Memory B cell (primary cell): ENCODE results near the gene CRB2.

Source experiments
- ATAC-seq: fragments of 150-1000 bp; cut with Tn5 transposase; 2 replicates; pipeline ENCODE4 v1.10.0; 2021; ENCODE audit warnings: low read depth, mild to moderate bottlenecking, moderate library complexity
- DNase-seq, 2 donors: peaks; one replicate each; pipeline ENCODE4 v3.0.0; 2022; ENCODE audit warnings: low spot score in 2 of 2
- H3K27ac Mint-ChIP-seq: one replicate; pipeline ENCODE4 v1.8.0; 2022; ENCODE audit warnings: mild to moderate bottlenecking, moderate library complexity, mixed read lengths
- H3K27me3 Mint-ChIP-seq: one replicate; pipeline ENCODE4 v1.8.0; 2022; ENCODE audit warnings: mixed read lengths
- H3K36me3 Mint-ChIP-seq: one replicate; pipeline ENCODE4 v1.8.0; 2022; ENCODE audit warnings: mild to moderate bottlenecking, mixed read lengths
- H3K4me1 Mint-ChIP-seq: one replicate; pipeline ENCODE4 v1.8.0; 2022; ENCODE audit warnings: mixed read lengths
- H3K4me3 Mint-ChIP-seq: one replicate; pipeline ENCODE4 v1.8.0; 2022; ENCODE audit warnings: mild to moderate bottlenecking, moderate library complexity, mixed read lengths
- H3K9me3 Mint-ChIP-seq: one replicate; pipeline ENCODE4 v1.8.0; 2022; ENCODE audit warnings: mixed read lengths

CRB2 gene

GRCh38 chr9:123348317-123348992 lies 7.5 kb upstream of the CRB2 start:
- H3K36me3 Mint-ChIP-seq, result no peaks in the 10 kb centered on the region
- peaks cover 6% of the 10 kb centered on the region for H3K27me3 Mint-ChIP-seq
- H3K9me3 Mint-ChIP-seq, result no peaks in the 10 kb centered on the region
- no peak overlapping the region for H3K27ac Mint-ChIP-seq
- no peak overlapping the region for H3K4me3 Mint-ChIP-seq
- DNase-seq (no peak), ATAC-seq (no peak)
- peaks cover 15% of the 10 kb centered on the region for H3K4me1 Mint-ChIP-seq

- Mint-ChIP-seq H3K4me3 (no peak overlapping the region), H3K27ac (no peak overlapping the region), H3K4me1 (peaks cover 14% of the 10 kb centered on the region), H3K9me3 (no peaks in the 10 kb centered on the region), H3K27me3 (peaks cover 8% of the 10 kb centered on the region), H3K36me3 (no peaks in the 10 kb centered on the region)
- DNase-seq (no peak), ATAC-seq (no peak)
Observed at GRCh38 chr9:123349033-123349432, 7.0 kb upstream of the CRB2 start.

- Mint-ChIP-seq H3K9me3 (no peaks in the 10 kb centered on the region), H3K27me3 (peaks cover 9% of the 10 kb centered on the region), H3K4me1 (peaks cover 16% of the 10 kb centered on the region), H3K4me3 (peak overlapping the region; percentile 37), H3K36me3 (no peaks in the 10 kb centered on the region), H3K27ac (no peak overlapping the region)
- DNase-seq, result peak; percentile 83 to 89
- peak; percentile 83 for ATAC-seq
Observed at GRCh38 chr9:123349691-123350480, 6.1 kb upstream of the CRB2 start.

DNA sequence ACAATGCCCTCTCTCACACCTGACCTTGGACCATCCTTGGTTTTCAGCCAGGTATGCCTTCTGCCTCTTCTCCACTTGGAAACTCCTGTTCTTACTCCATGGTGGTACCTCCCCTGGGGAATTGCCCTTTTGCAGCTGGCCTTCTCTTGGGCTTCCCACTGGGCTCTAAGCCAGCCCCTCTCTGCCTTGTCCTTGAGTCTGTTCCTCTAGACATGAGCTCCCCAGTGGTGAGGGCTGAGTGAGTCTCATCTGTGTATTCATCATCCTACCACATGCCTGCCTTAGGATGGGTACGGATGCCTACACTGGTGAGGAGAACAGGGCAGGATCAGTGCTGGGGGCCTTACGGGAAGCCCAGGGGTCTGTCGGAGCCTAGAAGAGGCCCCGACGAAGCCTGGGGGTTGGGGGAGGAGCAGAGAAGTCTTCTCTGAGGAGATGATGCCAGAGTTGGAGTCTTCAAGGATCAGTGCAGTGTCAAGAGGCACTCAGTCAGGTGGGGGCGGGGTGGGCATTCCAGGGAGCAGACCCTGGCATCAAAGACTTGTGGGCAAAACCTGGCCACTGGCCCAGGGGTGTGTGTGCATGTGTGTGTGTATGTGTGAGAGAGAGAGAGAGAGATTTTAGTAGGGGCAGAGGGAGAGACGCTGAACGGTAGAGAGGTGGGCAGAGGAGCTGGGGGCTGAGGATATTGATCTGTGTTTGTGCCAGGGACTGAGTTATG lies 5.2 kb upstream of the CRB2 start:
- H3K4me1 Mint-ChIP-seq, result peaks cover 14% of the 10 kb centered on the region
- DNase-seq, result no peak
- peaks cover 12% of the 10 kb centered on the region for H3K27me3 Mint-ChIP-seq
- no peak overlapping the region for H3K4me3 Mint-ChIP-seq
- H3K9me3 Mint-ChIP-seq, result no peaks in the 10 kb centered on the region
- no peak for ATAC-seq
- H3K27ac Mint-ChIP-seq, result no peak overlapping the region
- no peaks in the 10 kb centered on the region for H3K36me3 Mint-ChIP-seq

GRCh38 chr9:123353041-123353440 lies 3.0 kb upstream of the CRB2 start:
- H3K9me3 Mint-ChIP-seq, result no peaks in the 10 kb centered on the region
- H3K4me1 Mint-ChIP-seq, result peaks cover 13% of the 10 kb centered on the region

GRCh38 chr9:123353984-123354591 lies 1.9 kb upstream of the CRB2 start:
- H3K4me3 Mint-ChIP-seq, result no peak overlapping the region
- peaks cover 12% of the 10 kb centered on the region for H3K27me3 Mint-ChIP-seq
- no peak overlapping the region for H3K27ac Mint-ChIP-seq
- DNase-seq (peak; percentile 54 to 71), ATAC-seq (peak; percentile 78)
- no peaks in the 10 kb centered on the region for H3K9me3 Mint-ChIP-seq
- peaks cover 13% of the 10 kb centered on the region for H3K4me1 Mint-ChIP-seq
- H3K36me3 Mint-ChIP-seq, result no peaks in the 10 kb centered on the region

More at GRCh38 chr9:123353041-123353440, 3.0 kb upstream of the CRB2 start:
- H3K36me3 Mint-ChIP-seq, result no peaks in the 10 kb centered on the region
- peaks cover 12% of the 10 kb centered on the region for H3K27me3 Mint-ChIP-seq
- DNase-seq (no peak), ATAC-seq (no peak)
- no peak overlapping the region for H3K27ac Mint-ChIP-seq
- no peak overlapping the region for H3K4me3 Mint-ChIP-seq

DNA sequence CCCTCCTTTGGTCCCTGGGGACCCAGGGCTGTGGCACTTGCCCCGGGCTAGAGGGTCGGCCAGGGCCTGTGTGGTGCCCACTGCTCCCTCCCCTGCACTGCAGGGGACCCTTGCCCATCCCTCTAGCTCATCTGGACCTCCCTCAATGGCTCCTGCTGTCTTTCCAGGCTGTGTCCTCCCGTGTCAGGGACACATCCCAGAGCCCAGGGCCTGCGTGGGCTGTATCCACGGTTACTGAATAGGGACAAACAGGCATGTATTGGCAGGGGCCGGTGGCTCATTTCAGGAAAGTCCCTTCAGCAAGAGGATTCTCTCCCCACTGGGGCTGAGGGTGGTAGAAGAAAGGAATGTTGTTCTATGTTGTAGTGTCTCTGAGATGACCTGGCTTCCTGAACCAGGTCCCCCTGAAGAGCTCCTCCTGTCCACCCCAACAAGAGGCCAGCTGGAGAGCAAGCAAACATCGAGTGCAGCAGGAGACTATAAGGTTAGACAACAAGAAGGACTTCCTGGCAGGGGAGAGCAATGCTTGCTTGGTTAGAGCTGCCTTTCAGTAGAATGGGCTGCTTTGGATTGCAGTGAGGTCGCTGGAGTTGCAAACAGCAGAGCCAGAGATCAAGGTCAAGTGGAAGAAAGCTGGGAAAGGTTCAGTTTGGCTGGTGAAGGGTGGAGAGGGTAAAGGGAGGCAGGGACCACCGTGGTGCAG lies 1.0 kb upstream of the CRB2 start:
- no peaks in the 10 kb centered on the region for H3K9me3 Mint-ChIP-seq
- no peaks in the 10 kb centered on the region for H3K36me3 Mint-ChIP-seq

DNA sequence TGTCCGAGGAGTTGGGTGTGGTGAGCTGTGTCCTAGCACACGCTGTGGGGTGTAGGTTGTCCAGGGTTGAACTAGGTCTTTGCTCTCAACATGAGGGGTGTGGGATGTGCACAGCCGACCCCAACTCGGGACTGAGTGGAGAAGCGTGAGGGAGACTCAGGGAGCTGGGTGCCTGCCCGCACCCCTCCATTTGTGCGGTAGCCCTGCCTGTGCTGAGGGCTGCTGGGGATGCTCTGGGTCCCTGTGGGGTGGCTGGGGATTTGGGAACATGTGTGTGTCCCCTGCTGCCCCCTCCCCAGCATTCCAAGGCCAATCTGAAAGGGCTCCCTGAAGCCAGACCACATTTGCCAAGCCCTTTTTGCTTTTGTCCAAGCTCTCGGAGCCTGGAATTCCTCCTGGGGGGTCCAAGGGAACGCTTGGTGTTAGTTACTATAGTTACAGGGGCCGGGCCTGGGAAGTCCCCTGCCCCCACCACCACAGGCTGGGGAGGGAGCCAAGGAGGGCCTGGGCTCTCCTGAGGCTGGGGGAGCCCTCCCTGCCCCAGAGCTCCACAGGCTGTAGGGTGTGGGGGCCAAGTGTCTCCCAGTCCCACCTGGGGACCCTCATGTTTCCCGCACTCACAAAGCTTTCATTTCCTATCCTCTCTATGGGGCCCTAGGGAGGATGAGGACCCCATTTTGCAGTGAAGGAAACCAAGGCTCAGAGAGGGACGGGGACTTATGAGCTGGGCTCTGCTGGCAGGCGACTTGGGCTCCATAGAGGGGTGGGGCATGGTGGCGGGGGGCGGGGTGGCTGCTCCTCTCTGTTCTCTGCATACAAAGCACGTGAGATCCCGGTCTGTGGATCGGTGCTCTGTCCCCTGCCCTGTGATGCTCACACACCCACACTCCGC lies 1.1 kb downstream of the CRB2 start:
- H3K27ac Mint-ChIP-seq, result no peak overlapping the region
- no peaks in the 10 kb centered on the region for H3K36me3 Mint-ChIP-seq
- ATAC-seq (no peak), DNase-seq (no peak)
- H3K27me3 Mint-ChIP-seq, result peaks cover 19% of the 10 kb centered on the region
- H3K4me1 Mint-ChIP-seq, result peaks cover 7% of the 10 kb centered on the region
- H3K4me3 Mint-ChIP-seq, result no peak overlapping the region
- H3K9me3 Mint-ChIP-seq, result no peaks in the 10 kb centered on the region

More for the DNA sequence above, 1.0 kb upstream of the CRB2 start:
- Mint-ChIP-seq H3K27ac (no peak overlapping the region), H3K27me3 (peaks cover 15% of the 10 kb centered on the region), H3K4me1 (peaks cover 14% of the 10 kb centered on the region), H3K4me3 (no peak overlapping the region)
- DNase-seq (no peak), ATAC-seq (no peak)

DNA sequence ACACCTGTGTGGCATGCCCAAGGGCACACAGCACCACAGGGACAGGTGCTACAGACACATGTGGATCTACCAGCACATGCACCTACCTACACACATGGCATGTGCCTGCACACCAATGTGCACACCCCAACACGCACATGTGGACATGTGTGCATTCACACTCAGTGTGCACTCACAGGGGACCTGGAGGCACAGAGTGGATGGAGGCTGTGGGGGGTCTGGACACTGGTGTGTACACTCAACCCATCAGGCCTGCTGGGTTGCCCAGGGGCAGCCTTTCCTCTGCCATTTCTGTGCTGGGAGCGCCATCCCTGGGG lies 1.7 kb downstream of the CRB2 start:
- Mint-ChIP-seq H3K4me3 (no peak overlapping the region), H3K27me3 (peaks cover 14% of the 10 kb centered on the region), H3K4me1 (peaks cover 7% of the 10 kb centered on the region), H3K27ac (no peak overlapping the region), H3K36me3 (no peaks in the 10 kb centered on the region), H3K9me3 (no peaks in the 10 kb centered on the region)
- no peak for ATAC-seq
- no peak for DNase-seq

DNA sequence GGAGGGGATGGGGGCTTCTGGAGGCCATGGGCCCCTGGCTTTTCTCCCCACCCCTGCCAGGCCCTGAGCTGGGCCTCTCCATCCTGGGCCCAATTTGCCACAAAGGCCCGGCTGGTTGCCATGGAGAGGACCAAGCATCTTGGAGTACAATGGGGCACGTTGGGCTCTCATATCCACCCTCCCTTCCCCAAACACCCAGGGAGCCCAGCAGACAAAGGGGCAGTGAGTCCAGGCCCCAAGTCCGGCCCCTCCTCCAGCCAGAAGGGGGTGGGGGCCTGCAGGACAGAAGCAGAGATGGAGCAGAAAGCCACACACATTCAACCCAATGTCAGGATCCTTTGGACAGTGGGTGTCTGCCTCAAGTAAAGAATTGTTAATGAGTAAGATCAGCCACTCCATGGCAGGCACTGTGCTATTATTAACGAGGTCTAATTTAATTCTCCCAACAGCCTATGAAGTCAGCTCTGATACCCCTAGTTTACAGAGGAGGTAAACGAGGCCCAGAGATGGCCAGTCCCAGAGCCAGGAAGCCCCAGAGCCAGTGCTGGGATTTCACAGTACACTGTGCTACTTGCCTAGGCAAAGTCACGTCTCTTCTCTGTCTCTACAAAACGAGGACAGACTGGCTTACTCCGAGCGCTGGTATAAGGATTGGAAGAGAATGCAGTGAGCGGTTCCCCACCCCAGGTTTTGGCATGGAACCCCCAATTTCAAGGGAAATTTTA lies 2.3 kb downstream of the CRB2 start:
- H3K4me3 Mint-ChIP-seq, result no peak overlapping the region
- no peak overlapping the region for H3K27ac Mint-ChIP-seq
- H3K27me3 Mint-ChIP-seq, result peaks cover 13% of the 10 kb centered on the region
- H3K9me3 Mint-ChIP-seq, result no peaks in the 10 kb centered on the region
- ATAC-seq (no peak), DNase-seq (no peak)
- H3K4me1 Mint-ChIP-seq, result peaks cover 7% of the 10 kb centered on the region
- H3K36me3 Mint-ChIP-seq, result no peaks in the 10 kb centered on the region

GRCh38 chr9:123359106-123359505 lies 3.1 kb downstream of the CRB2 start:
- H3K36me3 Mint-ChIP-seq, result no peaks in the 10 kb centered on the region
- ATAC-seq (no peak), DNase-seq (no peak)
- no peak overlapping the region for H3K27ac Mint-ChIP-seq
- H3K27me3 Mint-ChIP-seq, result peaks cover 11% of the 10 kb centered on the region
- H3K4me3 Mint-ChIP-seq, result no peak overlapping the region
- peaks cover 8% of the 10 kb centered on the region for H3K4me1 Mint-ChIP-seq
- no peaks in the 10 kb centered on the region for H3K9me3 Mint-ChIP-seq

- Mint-ChIP-seq H3K9me3 (no peaks in the 10 kb centered on the region), H3K27ac (peak overlapping the region; percentile 53), H3K4me3 (no peak overlapping the region), H3K27me3 (peaks cover 12% of the 10 kb centered on the region), H3K4me1 (peaks cover 9% of the 10 kb centered on the region), H3K36me3 (no peaks in the 10 kb centered on the region)
- ATAC-seq (no peak), DNase-seq (no peak)
Observed at GRCh38 chr9:123359546-123359945, 3.5 kb downstream of the CRB2 start.
